Suprapubic skin (tissue), 4 donors: Measurements from ENCODE around the gene MLXIPL. TPM values are rescaled to one million over a fixed set of nuclear protein-coding genes. Genes with fewer than 3 reads are reported as not detected.
"Not testable (repeated sequence)": the region's sequence is repeated elsewhere in the genome, so short reads cannot be mapped to it uniquely, and the experiment has no call there.

Experiments
- DNase-seq, 2 donors: peaks; one replicate each; pipeline ENCODE4 v3.0.0-alpha.2; 2019; ENCODE audit warnings: low spot score in 2 of 2
- H3K27ac ChIP-seq: fragments of 200-600 bp; sonication (generic); one replicate; pipeline ENCODE4 v1.5.1; 2019
- H3K27me3 ChIP-seq: fragments of 200-600 bp; sonication (generic); one replicate; pipeline ENCODE4 v1.5.1; 2019
- H3K36me3 ChIP-seq: fragments of 200-600 bp; sonication (generic); one replicate; pipeline ENCODE4 v1.5.1; 2019
- H3K4me1 ChIP-seq: fragments of 200-600 bp; sonication (generic); one replicate; pipeline ENCODE4 v1.5.1; 2019
- H3K4me3 ChIP-seq: fragments of 200-600 bp; sonication (generic); one replicate; pipeline ENCODE4 v1.5.1; 2019; ENCODE audit warnings: mild to moderate bottlenecking
- H3K9me3 ChIP-seq: fragments of 200-600 bp; sonication (generic); one replicate; pipeline ENCODE4 v1.5.1; 2019
- EP300 ChIP-seq: sonication (generic); formaldehyde crosslinking; IDR thresholded peaks from one replicate; pipeline ENCODE4 v1.6.1; 2017; ENCODE audit warnings: antibody characterized with exemption
- POLR2A ChIP-seq, 2 donors: fragments of 450-650 bp; IDR thresholded peaks; one replicate each; pipeline ENCODE4 v1.6.1; 2017; ENCODE audit warnings: antibody characterized with exemption in 2 of 2, mild to moderate bottlenecking in 2 of 2, moderate library complexity in 2 of 2
- POLR2AphosphoS5 ChIP-seq, 3 donors: sonication (generic); formaldehyde crosslinking; IDR thresholded peaks; one replicate each; pipeline ENCODE4 v1.6.1; 2017; ENCODE audit warnings: antibody characterized with exemption in 3 of 3
- WGBS: methylation state at CpG from one replicate; pipeline ENCODE4 v1.1.5; 2018; 5-methylcytosine and 5-hydroxymethylcytosine counted together
- total RNA-seq, 4 donors: library from RNA; depleted of rRNA; stranded (reverse); fragments of >200 nt; gene quantifications; one replicate each; pipeline ENCODE4 v1.1.0, GENCODE V29; 2016
- TF ChIP-seq, protein P1 (sequence below), 2 donors: fragments of 200-600 bp in 1 of 2; fragments of 450-650 bp in 1 of 2; sonication (generic) in 1 of 2; IDR thresholded peaks; one replicate each; pipeline ENCODE4 v1.5.1; 2016 to 2019; ENCODE audit warnings: antibody characterized with exemption in 2 of 2, mild to moderate bottlenecking in 1 of 2, moderate library complexity in 1 of 2

MLXIPL gene
- total RNA-seq, 4 donors from 2014 or later, result 1.9 to 9.3 (median 2.7) TPM

DNA sequence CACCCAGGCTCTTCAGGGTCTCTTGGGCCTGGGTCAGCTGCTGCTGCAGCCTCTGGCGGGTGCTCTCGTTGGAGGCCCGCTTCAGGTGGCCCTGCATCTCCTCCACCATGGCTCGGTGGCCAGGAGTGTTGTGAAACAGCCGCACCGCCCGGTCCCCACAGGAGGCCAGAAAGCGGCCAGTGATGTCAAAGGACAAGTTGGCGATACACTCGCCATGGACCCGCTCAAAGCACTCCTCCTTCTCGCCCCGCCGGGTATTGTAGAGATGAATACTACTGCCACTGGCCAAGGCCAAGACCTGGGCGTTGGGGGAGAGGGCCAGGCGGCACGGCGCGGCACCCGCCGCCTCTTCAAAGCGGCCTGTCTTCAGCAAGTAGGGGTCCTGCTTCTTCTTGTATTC is 53.8 kb downstream of the MLXIPL start:
- Histone ChIP-seq H3K4me3 (no peak overlapping the region), H3K27ac (no peak overlapping the region), H3K27me3 (no peaks in the 10 kb centered on the region), H3K4me1 (no peaks in the 10 kb centered on the region), H3K9me3 (no peaks in the 10 kb centered on the region), H3K36me3 (peaks cover 64% of the 10 kb centered on the region)
- 94% methylated on average over 11 of the region's 22 CpGs for WGBS
- no peak for DNase-seq
- no peak for TF ChIP-seq POLR2A (IDR thresholded peaks at IDR 0.05)

DNA sequence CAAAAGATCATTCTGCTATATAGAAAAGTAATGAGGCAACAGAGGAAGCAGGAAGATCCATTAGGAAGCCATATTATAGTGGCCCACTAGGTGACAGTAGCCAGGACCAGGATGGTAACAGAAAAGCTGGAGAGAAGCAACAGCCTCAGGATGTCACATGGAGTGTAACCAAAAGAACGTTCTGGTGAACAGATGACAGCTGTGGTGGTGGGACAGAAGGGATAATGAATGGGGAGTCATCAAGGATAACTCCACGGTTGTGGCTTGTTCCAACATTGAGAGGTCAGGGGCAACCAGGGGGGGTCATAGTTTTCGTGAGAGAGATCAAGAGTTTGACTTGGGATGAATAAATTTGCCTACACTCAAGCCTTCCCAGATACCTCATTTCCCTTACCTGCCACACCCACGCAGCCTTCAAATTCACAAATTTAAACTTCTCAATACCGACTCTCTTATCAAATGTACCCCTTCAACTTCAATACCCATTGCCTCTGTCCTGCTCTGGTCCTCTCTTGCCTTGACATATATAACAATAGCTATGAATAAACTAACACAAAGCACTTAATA is 55.2 kb downstream of the MLXIPL start:
- H3K36me3 ChIP-seq, result peaks cover 53% of the 10 kb centered on the region
- no peaks in the 10 kb centered on the region for H3K27me3 ChIP-seq
- no peak overlapping the region for H3K4me3 ChIP-seq
- DNase-seq, result no peak
- H3K27ac ChIP-seq, result no peak overlapping the region
- no peaks in the 10 kb centered on the region for H3K4me1 ChIP-seq
- WGBS, result 75% methylated on average over 5 of the region's 5 CpGs
- no peaks in the 10 kb centered on the region for H3K9me3 ChIP-seq
- TF ChIP-seq POLR2AphosphoS5 (IDR thresholded peaks at IDR 0.05) (no peak), EP300 (no peak), POLR2A (IDR thresholded peaks at IDR 0.05) (no peak)
- TF ChIP-seq, protein P1, sequence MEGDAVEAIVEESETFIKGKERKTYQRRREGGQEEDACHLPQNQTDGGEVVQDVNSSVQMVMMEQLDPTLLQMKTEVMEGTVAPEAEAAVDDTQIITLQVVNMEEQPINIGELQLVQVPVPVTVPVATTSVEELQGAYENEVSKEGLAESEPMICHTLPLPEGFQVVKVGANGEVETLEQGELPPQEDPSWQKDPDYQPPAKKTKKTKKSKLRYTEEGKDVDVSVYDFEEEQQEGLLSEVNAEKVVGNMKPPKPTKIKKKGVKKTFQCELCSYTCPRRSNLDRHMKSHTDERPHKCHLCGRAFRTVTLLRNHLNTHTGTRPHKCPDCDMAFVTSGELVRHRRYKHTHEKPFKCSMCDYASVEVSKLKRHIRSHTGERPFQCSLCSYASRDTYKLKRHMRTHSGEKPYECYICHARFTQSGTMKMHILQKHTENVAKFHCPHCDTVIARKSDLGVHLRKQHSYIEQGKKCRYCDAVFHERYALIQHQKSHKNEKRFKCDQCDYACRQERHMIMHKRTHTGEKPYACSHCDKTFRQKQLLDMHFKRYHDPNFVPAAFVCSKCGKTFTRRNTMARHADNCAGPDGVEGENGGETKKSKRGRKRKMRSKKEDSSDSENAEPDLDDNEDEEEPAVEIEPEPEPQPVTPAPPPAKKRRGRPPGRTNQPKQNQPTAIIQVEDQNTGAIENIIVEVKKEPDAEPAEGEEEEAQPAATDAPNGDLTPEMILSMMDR (IDR thresholded peaks at IDR 0.05), result no peak

DNA sequence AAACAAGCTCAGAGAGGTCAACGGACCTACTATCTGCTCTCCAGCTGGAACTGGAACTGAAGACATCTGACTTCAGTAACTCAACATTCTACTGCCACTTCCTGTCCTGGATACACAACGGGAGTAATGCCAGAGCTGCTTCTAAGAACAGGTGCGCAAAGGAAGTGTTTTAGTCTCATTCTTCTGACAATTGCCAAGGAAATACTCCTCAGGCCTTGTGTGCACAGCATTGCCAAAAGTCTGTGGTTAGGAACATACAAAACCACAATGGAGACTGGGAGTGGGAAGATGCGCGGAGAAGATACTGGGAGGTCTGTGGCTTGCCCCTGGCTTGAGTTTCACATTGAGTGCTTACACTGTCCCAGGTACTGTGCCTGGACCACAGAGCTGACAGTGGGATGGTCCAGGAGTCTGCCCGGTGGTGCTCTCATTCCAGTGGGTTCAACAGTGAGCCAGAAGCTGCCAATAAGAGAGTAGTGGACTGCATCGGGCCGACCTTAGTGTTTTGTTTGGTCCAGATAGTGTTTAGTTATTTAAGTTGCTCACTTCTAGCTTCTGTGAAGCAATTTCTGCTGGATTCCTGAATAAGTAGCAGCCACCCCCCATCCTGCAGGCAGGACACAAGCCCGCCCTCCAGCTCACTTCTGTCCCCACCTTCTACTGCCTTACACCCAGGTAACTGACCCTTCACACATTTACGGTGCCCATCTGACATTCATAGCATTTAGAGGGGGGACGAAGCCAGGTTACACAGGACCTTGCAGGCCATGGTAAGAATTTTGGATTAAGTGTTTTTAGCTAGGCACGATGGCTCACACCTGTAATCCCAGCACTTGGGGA is 56.3 kb downstream of the MLXIPL start:
- WGBS, result 70% methylated on average over 12 of the region's 12 CpGs
- TF ChIP-seq POLR2AphosphoS5 (IDR thresholded peaks at IDR 0.05) (no peak), EP300 (no peak), POLR2A (IDR thresholded peaks at IDR 0.05) (no peak)
- TF ChIP-seq, protein P1 (IDR thresholded peaks at IDR 0.05), result no peak
- Histone ChIP-seq H3K27ac (no peak overlapping the region), H3K9me3 (no peaks in the 10 kb centered on the region), H3K27me3 (no peaks in the 10 kb centered on the region), H3K36me3 (peaks cover 43% of the 10 kb centered on the region), H3K4me1 (no peaks in the 10 kb centered on the region), H3K4me3 (no peak overlapping the region)
- no peak for DNase-seq

DNA sequence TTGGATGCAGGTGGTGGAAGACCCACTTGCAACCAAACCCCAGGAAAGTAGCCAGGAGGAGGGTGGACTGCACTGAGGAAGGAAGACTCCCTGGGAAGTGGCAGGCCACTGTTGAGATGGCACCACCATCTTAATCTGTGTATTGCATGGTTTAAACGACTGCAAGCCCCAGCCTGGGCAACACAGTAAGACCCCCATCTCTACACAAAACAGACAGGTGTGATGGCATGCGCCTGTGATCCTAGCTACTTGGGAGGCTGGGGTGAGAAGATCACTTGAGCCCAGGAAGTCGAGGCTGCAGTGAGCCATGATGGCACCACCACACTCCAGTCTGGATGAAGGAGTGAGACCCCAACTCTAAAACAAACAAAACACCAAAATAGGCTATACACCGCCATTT is 57.2 kb downstream of the MLXIPL start:
- H3K36me3 ChIP-seq, result peaks cover 33% of the 10 kb centered on the region
- H3K27ac ChIP-seq, result no peak overlapping the region
- TF ChIP-seq, protein P1 (IDR thresholded peaks at IDR 0.05), result no peak
- no peak for TF ChIP-seq POLR2A (IDR thresholded peaks at IDR 0.05)
- TF ChIP-seq EP300, result no peak
- no peak for TF ChIP-seq POLR2AphosphoS5 (IDR thresholded peaks at IDR 0.05)
- 88% methylated on average over 4 of the region's 4 CpGs for WGBS
- no peaks in the 10 kb centered on the region for H3K27me3 ChIP-seq
- H3K4me1 ChIP-seq, result no peaks in the 10 kb centered on the region
- H3K4me3 ChIP-seq, result no peak overlapping the region
- no peak for DNase-seq
- H3K9me3 ChIP-seq, result no peaks in the 10 kb centered on the region

DNA sequence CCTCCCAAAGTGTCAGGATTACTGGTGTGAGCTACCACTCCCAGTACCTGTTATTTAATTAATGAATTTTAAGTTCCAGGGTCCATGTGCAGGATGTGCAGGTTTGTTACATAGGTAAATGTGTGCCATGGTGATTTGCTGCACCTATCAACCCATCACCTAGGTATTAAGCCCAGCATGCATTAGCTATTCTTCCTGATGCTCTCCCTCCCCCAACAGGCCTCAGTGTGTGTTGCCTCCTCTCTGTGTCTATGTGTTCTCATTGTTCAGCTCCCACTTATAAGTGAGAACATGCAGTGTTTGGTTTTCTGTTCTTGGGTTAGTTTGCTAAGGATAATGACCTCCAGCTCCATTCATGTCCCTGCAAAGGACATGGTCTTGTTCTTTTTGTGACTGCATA is 57.9 kb downstream of the MLXIPL start:
- H3K27ac ChIP-seq, H3K4me3 ChIP-seq, DNase-seq, H3K4me1 ChIP-seq, H3K9me3 ChIP-seq, H3K27me3 ChIP-seq: not testable (repeated sequence)
- peaks cover 26% of the 10 kb centered on the region for H3K36me3 ChIP-seq

DNA sequence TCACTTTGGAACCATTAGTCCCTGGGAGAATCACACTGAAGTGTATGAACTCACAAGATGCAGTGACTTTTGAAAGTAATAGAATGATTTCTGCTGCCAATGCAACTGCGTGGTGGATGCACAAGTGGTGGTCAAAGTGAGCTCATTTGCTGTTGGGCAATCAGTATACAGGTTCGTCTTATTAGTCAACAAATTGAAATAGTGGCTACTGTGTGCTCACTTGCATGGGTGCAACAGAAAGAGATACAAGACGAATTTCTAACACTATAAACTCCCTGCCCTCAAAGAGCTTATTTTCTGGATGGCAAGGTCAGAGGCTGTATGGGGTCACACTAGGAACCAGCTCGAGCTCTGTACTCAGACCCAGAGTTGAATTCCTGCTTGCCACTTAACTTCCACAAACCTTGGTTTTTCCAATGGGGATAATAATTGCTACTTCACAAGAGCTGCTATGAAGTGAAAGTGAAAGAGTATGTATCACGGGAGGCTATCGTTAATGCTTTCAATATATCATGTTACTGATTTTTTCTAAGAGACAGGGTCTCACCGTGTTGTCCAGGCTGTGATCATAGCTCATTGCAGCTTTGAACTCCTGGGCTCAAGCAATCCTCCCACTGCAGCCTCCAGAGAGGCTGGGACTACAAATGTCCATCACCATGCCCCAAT is 58.5 kb downstream of the MLXIPL start:
- Histone ChIP-seq H3K27me3 (no peaks in the 10 kb centered on the region), H3K4me3 (peak overlapping the region; percentile 14), H3K4me1 (no peaks in the 10 kb centered on the region), H3K36me3 (peaks cover 20% of the 10 kb centered on the region), H3K27ac (no peak overlapping the region), H3K9me3 (no peaks in the 10 kb centered on the region)
- no peak for DNase-seq
- 65% methylated on average over 7 of the region's 7 CpGs for WGBS
- TF ChIP-seq EP300 (no peak), POLR2AphosphoS5 (IDR thresholded peaks at IDR 0.05) (no peak), POLR2A (IDR thresholded peaks at IDR 0.05) (no peak)
- TF ChIP-seq, protein P1 (IDR thresholded peaks at IDR 0.05), result no peak
